Activated CD4-positive, alpha-beta T cell treated with anti-CD3 and anti-CD28 coated beads for 4 hours (primary cell): ENCODE results near the gene HIPK2.

Experiments
- DNase-seq, 2 donors: peaks; one replicate each; pipeline ENCODE4 v3.0.0-alpha.2; 2020

Gene HIPK2

DNA sequence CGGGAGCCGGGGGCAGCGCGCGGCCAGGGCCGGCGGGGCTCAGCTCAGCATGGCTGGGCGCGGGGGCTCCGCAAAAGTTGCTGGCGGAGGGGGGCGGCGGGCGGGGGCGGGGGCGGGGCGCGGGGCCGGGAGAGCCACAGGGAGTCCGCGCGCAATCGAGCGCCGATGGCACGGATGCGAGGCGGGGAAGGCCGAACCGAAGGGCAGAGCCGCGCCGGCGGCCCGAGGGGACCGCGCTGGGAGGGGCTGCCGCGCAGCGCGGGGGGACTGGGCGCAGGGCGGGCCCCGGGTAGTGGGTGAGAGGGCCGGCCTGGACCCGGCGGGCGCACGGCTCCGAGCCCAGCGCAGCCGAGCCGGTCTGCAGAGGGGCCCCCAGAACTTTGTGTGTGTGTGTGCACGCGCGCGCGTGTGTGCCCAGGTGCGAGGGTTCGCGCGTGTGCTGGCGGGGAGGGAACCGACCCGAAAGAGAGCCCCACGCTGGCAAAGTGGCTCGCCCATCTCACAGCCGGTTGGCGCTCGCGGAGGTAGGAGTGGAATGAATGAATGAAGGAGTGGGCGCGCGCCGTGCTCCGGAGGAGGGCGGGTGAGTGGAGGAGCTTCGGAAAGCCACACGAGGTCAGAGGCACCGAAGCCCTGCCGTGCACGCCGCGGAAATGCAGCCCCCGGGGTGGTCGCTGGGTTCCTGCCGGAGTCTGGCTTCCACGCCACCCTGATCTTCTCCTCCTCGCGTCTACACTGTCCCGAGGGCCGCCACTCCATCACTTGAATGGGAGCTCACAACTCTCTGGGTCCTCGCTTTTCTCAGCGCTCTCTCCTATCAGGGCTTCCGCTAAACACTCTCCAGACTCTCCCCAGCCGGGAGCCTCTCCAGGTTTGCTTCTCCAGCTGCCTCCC lies at the start of gene HIPK2:
TSS of gene HIPK2 (minus strand) at position 51 of the 894 bp plus-strand sequence. CDS start 375 bp downstream, outside the sequence.
- DNase-seq = peak; percentile 73 to 76

DNA sequence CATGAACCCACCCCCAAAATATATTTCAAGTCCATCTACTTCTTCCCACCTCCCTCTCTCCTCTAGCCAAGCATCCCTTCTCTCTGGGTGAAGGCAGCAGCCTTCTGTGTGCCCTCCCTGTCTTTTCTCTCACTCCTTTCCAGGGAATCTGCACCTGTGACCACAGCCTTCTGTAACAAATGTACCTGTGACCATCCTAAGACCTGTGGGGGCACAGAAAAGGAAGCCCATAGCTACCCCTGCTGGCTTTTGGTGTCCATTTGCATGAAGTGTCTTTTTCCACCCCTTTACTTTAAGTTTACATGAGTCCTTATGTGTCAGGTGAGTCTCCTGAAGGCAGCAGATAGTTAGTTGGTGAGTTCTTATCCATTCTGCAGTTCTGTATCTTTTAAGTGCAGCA lies 49.2 kb upstream of the HIPK2 start:
- no peak for DNase-seq

DNA sequence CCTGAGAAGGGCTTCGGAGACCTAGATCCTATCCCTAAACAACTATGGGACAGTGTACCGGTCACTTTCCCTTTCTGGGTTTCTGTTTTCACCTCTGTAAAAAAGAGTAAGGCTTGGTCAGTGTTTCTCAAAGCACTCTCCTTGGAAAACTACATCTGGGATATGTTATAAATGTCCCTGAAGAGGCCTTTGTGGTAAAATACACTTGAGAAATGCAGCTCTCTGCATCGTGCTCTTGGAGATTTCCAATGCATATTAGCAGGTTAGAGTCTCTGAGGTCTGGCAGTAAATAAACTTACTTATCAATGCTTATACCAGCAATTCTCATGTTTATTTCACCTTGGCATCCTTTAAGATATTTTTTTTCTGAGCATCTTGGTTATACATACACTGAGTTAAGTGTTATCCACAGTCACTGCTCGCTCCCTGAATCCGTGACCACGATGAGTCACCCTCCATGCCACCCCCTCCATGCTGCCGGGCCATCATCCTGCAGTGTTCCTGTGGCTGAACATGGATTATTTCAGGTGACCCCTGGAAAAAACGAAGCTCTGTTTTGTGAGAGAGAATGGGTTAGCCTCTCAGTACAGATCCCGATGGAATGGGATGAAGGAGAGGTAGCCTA lies 48.0 kb upstream of the HIPK2 start:
- DNase-seq = no peak

DNA sequence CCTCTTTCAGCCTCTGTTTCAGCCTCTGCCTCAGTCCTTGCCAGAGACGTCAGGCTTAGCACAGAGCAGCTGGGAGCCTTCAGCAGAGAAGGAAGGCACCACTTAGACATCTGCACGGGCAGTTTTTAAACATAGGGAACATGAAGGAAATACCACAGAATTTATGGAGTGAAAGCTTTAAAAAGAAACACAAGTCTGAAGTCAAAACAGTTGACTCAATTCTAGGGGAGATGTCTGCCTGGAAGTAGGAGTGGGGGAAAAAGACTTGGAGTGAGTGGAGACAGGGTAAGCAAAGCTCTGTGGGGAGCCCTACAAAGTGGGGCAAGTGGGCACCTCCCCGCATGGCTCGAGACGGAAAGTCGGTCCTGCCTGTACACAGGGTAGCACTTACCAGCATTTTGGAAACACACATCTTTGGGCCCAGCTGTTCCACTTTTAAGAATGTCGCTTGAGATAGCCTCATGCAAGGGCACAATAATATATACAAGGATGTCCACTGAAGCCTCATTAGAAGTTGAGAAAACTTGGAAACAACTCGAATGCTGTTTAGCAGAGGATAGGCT lies 46.2 kb upstream of the HIPK2 start:
- no peak for DNase-seq

DNA sequence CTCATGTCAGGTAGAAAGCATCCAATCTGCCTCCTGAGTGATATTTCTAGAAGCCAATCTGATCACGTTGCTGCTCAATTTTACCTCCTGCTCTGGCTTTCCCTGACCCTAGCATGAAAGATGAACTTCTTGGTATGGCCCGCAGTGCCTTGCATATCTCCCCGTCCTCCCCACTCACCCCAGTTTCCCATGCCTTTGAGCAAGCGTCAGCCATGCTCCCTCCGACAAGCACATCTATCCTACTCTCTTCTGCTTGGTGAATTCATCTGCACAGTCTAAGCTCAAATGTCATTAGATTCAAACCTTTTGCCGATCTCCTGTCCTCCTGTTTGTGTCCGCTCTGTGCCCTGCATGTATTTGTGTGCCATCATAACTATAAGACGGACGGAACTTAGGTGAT lies 45.1 kb upstream of the HIPK2 start:
- no peak for DNase-seq

DNA sequence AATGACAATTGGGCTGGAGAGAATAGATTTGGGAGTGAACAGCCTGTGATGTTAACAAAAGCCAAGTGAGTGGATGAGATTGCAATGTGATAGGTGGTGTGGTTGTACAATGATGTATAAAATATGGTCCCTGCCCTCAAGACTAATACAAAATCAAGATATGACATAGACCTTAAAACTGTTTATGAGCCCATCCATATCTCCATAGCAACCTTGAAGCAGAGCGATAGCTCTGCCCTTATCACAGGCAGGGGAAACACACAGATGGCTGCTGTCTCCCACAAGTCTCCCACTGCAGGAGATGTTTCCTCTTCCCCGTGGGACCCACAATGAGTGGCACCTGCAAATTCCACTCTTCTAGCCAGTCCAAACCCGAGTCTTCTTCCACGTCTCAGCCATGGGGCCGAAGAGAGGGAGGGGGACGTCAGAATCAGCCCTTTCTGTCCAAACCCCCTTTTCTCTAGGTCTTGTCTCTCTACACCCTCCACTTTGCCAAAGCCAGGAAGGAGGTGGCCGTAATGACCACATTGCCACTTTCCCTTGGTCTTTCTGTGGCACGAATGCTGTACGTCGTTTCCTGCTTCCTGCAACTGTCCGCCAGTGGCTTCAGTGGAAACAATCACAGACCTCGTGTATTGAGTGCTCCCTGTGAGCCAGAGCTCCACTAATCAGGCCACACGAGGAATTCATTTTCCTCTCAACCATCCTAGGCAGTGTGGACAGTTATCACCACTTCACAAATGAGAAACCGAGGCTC lies 43.7 kb upstream of the HIPK2 start:
- DNase-seq = no peak

DNA sequence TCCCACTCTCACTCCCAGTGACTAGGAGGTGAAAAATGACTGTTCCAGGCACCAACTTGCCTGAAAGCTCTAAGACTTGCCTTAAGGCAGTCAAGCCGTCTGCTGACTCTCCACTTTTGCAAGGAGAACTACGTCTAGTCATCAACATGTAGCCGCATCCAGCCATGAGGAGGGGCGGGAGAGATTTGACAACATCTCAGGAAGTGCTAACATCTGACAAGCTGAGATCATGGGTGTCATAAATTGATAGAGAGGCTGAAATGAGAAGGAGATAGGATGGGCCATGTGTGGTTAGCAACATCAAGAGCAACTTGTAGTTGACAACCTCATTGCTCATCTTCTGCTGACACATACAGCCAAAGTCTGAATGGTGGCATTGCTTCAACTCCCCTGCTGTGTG lies 42.3 kb upstream of the HIPK2 start:
- DNase-seq = no peak

DNA sequence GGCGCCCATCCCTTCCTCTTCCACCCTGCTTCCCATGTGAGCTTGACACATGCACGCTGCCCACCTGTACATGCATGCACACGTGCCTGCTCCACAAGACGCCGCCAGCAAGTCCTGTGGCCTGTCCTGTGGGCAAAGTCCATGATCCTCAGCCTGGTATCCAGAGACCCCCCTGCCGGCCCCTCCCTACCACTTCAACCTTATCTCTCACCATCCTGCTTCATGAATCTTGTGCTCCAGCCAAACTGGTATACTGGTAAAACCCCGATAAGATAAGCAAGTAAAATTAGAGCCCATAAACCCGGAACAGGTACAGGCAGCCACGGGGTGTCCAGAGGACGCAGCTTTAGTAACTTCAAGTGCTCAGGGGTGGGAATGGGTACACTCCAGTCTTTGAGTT lies 39.5 kb upstream of the HIPK2 start:
- no peak for DNase-seq

DNA sequence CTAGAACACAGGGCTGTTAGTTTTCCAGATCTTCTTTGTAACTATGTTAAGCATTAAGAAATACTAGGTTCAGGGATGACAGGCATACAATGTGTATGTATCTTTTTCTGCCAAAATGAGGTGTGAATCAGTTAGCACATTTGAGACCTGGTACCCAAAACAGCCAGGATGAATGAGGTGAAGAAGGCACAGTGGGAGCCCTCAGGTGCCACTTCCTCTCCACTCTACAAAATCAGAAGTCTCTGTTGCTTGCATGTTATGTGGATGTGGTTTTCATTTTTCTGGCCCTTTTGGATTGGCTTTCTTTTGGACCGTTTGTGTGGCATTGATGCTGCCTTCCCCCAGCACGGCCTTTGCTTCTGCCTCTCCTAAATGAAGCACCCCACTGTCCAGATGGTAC lies 35.9 kb upstream of the HIPK2 start:
- DNase-seq = no peak

DNA sequence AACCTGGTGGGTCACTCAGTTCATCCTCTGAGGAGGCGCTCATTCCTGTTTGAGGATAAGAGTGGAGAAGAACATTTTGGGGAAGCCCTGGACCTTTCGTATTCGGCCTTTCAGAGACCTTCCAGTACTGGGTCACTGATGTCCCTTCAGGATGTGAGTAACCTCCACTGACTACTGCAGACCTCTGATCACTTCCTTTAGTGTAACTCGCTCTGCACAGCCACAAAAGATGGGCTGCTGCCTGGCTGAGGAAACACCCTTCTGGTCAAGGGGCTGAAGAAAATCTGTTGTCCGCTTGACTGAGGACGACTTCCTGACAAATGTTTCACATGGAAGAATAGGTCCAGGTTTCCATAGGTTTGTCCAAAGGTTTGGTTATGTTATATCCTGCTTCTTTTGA lies 35.4 kb upstream of the HIPK2 start:
- DNase-seq = no peak

DNA sequence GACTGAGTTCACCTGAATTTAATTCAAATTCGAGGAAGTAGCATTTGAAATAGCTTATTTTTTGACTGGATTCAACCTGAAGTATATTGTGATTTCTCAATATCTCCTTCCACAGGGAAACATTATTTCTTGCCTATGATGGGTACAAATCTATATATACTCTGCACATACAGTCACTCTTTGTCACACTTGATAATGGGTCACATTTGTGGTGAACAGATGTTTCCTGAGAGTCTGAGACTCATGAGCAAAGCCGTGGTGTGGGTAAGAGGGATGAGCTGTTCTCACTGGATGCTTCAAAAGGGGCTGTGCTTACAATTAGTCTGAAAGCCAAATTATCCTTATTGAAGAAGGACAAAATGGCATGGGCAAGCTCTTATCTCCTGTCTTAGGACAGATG lies 33.3 kb upstream of the HIPK2 start:
- DNase-seq = no peak

DNA sequence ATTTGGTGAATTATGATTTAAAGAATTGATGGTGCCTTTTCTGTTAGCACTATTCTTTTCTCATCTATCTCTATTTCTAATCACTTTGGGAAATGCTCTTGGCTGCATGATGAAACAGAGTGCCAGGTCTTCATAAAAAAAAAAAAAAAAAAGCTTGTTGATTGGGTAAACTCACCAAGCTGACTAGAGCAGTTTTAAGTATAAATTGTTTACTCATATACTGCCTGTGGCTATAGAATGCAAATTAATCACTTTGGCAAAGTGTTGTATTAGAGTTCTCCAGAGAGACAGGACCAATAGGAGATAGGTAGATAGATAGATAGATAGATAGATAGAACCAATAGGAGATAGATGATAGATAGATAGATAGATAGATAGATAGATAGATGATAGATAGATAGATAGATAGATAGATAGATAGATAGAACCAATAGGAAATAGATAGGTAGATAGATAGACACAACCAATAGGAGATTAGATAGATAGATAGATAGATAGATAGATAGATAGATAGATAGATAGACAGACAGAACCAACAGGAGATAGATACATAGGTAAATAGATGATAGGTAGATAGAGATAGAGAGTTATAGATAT lies 31.1 kb upstream of the HIPK2 start:
- DNase-seq = no peak

DNA sequence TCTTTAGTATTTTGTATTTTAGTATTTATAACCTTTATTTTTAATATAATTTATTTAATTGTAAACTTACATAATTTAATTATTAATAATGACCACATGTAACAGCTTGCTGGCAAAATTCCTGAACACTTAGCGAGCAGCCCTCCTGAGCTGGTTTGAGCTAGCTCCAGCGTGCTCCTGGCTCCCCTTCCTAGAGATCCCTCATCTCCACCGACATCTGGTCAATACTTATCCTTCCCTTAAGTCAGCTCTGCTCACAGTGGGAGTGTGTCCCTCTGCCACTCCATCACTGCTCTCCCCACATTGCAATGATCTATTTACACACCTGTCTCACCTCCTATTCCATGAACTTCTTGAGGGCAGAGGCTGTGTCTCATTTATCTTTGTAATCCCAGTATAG lies 30.6 kb upstream of the HIPK2 start:
- no peak for DNase-seq

DNA sequence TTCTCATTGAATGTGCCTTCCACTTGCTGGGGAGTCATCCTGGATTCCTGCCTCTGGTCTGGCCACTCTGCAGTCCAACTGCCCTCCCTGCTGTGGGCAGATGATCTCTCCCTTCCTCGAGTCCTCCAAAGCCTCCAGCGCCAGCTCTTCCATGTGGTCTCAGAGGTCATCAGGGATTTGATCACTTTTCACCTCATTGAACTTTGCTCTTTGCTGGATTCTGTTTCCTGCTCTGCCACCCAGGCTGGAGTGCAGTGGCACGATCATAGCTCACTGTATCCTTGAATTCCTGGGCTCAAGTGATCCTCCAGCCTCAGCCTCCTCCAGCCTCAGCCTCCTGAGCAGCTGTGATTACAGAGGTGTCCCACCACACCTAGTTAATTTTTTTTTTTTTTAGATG lies 29.2 kb upstream of the HIPK2 start:
- no peak for DNase-seq

DNA sequence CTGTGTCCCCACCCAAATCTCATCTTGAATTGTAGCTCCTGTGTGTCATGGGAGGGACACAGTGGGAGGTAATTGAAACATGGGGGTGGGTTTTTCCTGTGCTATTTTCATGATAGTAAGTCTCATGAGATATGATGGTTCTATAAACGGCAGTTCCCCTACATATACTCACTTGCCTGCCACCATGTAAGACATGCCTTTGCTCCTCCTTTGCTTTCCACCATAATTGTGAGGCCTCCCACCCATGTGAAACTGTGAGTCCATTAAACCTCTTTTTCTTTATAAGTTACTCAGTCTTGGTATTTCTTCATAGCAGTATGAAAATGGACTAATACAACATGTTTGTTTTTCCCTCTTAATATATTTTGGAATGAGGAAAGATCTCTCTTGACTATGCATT lies 26.8 kb upstream of the HIPK2 start:
- no peak for DNase-seq

DNA sequence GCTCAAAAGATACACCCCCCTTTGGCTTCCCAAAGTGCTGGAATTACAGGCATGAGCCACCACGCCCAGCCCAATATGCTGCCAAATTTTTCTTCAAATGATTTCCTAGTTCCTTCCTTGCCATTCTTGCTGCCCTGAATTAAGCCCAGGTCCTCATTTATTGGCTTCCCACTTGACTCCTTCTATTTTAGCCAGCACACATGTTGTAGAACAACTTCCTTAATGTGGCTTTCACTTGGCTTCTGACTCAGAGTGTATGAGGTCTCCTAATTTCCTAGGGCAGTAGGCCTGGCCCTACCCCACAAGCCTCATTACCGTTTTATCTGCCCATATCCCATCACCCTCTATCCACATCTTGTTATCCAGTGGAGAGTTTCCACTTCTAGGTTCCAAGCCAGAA lies 21.8 kb upstream of the HIPK2 start:
- DNase-seq = no peak

DNA sequence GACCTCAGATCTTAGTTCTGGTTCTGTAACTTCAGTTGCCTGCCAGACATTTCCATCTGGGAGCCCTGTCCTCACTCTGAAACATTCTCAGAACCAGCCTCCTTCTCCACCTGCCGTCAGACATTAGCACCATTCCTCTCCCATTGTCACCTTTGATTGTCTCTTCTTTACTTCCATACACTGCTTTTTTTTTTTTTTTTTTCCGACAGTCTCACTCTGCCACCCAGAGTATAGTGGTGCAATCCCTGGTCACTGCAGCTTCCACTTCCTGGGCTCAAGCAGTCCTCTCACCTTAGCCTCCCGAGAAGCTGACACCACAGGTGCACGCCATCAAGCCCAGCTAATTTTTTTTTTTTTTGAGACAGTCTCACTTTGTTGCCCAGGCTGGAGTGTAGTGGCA lies 21.1 kb upstream of the HIPK2 start:
- DNase-seq = no peak

DNA sequence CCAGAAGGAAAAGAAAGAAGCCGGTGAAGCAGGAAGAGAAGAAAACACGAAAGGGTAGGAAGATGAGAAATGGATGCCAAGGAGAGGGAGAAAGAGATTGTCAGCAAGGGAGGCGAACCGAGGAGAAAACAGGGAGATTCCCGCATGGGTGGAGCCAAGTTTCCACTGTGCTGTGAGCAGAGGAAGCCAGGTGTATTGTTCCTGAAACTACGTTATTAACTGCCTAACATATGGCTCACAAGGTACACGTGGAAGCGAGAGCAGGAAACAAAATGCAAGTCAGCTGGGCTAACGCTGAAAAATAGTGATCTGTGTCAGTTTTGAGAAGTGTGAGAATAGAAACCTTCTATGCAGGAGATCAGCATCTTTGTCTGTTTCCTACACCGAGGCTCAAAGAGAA lies 20.4 kb upstream of the HIPK2 start:
- DNase-seq = no peak

DNA sequence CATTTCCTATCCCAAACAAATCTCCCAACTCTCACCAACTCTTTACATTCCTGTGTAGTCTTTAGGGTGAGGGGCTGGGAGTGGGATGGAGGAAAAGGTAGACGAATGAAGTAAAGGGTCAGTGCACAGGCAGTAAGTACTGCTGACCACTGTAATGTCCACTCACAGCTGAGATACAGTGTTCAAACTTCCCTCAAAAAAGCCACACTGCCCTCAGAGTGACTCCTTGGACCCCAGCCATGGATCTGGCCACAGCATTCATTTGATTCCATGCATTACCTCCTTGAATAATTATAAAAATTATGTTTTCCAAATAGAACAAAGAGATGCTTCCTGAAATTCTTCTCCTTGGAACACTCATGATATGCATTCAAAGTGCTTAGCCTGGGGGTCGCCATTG lies 19.8 kb upstream of the HIPK2 start:
- DNase-seq = no peak

DNA sequence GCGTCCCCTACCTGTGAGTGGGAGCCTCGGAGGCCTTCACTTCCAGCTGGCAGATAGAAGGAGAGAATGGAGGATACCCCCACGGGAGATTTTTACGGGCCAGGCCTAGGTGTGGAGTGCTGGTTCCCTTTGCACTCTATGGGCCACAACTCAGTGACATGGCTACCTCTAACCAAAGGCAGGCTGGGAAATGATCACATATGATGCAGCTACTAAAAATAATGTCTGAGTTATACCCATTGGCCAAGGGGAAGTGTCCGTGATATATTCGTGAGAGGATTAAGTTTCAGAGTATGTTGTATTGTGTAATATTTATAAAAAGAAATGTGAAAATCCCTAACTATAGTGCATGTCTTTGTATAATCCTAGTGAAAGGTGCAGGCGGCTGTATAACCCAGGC lies 13.5 kb upstream of the HIPK2 start:
- DNase-seq = no peak

DNA sequence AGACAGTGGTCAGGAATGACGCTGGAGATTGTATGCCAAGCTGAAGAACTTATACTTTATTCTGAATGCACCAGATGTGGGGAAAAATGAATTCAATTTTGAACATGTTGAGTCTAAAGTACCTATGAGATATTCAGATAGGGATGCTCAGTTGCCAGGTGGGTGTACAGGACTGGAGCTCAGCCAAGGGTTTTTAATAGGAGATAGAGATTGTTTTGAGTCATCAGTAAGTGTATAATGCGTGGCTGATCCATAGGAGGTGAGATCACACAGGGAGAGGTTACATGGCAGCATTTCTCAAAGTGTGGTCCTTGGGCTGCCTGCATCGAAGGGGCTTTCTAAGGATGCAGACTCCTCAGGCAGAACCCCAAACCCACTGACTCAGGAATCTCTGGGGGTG lies 6.8 kb upstream of the HIPK2 start:
- DNase-seq = no peak

DNA sequence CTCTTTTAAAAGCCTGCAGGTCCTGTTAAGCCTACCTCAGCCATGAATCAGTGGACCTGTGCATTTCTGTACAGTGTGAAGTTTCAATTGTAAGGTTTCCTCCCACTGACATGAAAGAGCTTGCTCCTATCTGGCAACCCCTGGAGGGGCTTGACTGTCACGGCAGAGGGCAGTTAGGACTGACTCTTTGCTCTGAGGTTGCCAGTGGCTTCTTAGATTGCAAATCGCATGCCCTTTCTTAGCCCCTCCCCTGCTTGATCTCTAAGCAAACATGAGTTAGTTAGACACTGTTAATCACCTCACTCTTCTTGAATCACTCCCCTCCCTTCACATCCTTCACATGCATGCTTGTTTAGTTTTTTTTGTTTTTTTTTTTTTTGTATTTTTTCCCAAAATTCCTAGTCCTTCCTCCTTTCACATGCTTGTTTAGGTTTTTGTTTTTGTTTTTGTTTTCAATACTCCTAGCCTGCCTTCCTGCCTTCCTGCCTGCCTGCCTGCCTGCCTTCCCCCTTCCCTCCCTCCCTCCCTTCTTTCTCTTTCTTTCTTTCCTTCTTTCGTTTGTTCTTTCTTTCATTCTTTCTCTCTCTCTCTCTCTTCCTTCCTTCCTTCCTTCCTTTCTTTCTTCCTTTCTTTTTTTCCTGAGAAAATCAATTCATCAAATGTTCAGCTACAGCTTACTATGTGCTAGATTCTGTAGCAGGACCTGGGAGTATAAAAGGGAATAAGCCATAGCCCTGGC lies 6.0 kb upstream of the HIPK2 start:
- DNase-seq = no peak
